ENCODE measurements around the gene CLCNKB. TPM values are rescaled to one million over a fixed set of nuclear protein-coding genes. Genes with fewer than 3 reads are reported as not detected.
A peak's percentile ranks its signal among the peaks of the same experiment; 100 is the strongest.

CLCNKB gene
- total and polyA plus RNA-seq, 2 of the 13 experiments (the other 11 are each of a cell fraction or from before 2014, with no cell fraction given) = 0.04 TPM; not detected in 1

DNA sequence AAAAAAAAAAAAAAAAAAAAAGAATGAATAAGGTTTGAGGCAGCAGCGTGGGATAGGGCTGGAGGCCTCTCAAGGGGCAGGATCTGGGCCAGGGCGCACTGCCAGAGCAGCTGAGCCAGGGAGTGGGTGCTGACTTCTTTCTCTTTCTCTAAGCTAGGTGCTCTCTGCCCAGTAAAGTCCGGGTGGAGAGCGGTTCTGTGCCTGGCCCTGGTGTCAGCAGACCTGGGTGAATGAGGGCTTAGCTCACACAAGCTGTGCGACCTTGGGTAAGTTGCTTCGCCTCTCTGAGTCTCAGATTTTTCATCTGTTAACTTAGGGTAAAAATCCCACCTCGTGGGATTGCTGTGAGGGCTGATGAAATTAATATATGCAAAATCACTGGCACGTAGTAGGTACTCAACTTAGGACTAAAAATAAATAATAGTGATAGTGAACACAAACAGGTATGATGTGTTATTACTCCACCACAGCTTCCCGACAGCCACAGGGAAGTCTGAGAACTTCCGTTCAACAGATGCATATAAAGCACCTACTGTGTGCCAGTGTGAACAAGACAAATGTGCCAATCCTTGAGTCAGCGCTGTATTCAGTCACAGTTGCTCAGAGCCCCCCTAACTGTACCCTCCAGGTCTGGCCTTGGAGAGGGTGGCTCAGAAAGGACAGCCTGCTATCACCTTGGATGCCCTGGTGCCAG, 31.9 kb downstream of the CLCNKB start:
- Histone ChIP-seq H3K4me2 (ENCODE audit: low read depth, low read length) (no peak overlapping the region), H3K9ac (ENCODE audit: insufficient read depth, low read depth, low read length) (no peak overlapping the region), H3K4me3 (replicated peaks in 1 of 3; ENCODE audit: insufficient read depth in 1 of 3, low read depth in 2 of 3, low read length in 3 of 3) (no peak overlapping the region), H3K9me3 (ENCODE audit: low read length) (no peaks in the 10 kb centered on the region), H3K27ac (ENCODE audit: extremely low read length, insufficient read depth, low read length) (no peak overlapping the region), H2AFZ (ENCODE audit: low read length) (no peak overlapping the region), H3K4me1 (ENCODE audit: insufficient read depth, low read length) (peaks cover 52% of the 10 kb centered on the region), H3K36me3 (replicated peaks in 1 of 2; ENCODE audit: control insufficient read depth in 1 of 2, insufficient read depth in 2 of 2, low read length in 2 of 2) (no peaks in the 10 kb centered on the region), H3K79me2 (ENCODE audit: insufficient read depth, low read length) (no peaks in the 10 kb centered on the region), H4K20me1 (ENCODE audit: insufficient read depth, low read length) (no peaks in the 10 kb centered on the region), H3K27me3 (ENCODE audit: control insufficient read depth in 1 of 2, insufficient read depth in 2 of 2, low read length in 2 of 2) (peaks cover 3 to 51% of the 10 kb centered on the region in 2 experiments)
- ChIA-PET CTCF (ENCODE audit: low intra/inter-chr PET ratio, low total read pairs) (interaction anchor here (1.3 kb wide), 1 partner anchor 112 kb away, joined by 4 read pairs; no protein-coding TSS in a partner anchor), POLR2A (no interaction called here)
- intact Hi-C loops (cut with micrococcal nuclease; ENCODE audit: unreplicated experiment) = loop anchor here (10.0 kb wide), 1 partner anchor 69 kb away; no protein-coding TSS in a partner anchor
- in situ Hi-C loops (cut with HindIII; ENCODE audit: extremely low pct_ligation_motif_present, low pct_unique_long_range_greater_than_20kb) = loop anchor here (5.0 kb wide), 2 partner anchors 107 to 167 kb away; no protein-coding TSS in a partner anchor
- WGBS (ENCODE audit: low lambda C conversion rate) = 30% methylated on average over 9 of the region's 11 CpGs
- BruUV-seq (replicated peaks) = no TSS peak
- TF ChIP-seq KMT2B (CRISPR knock-in tag; IDR thresholded peaks at IDR 0.05) (no peak), ZNF850 (CRISPR knock-in tag; conservative IDR thresholded peaks at IDR 0.05) (no peak), PRDM4 (CRISPR knock-in tag; IDR thresholded peaks at IDR 0.05; ENCODE audit: borderline replicate concordance) (no peak), ZNF430 (CRISPR knock-in tag; IDR thresholded peaks at IDR 0.05) (no peak), TARDBP (CRISPR knock-in tag; IDR thresholded peaks at IDR 0.05) (no peak), MTF1 (CRISPR knock-in tag; IDR thresholded peaks at IDR 0.05) (no peak), GATAD1 (CRISPR knock-in tag; IDR thresholded peaks at IDR 0.05) (no peak), PLRG1 (conservative IDR thresholded peaks at IDR 0.05) (no peak), ZNF574 (CRISPR knock-in tag; IDR thresholded peaks at IDR 0.05) (no peak), WIZ (CRISPR knock-in tag; IDR thresholded peaks at IDR 0.05) (no peak), ZNF768 (CRISPR knock-in tag; IDR thresholded peaks at IDR 0.05) (peak; percentile 90), FOXA3 (CRISPR knock-in tag; IDR thresholded peaks at IDR 0.05) (no peak), HNF4A (CRISPR knock-in tag; IDR thresholded peaks at IDR 0.05) (no peak), ZKSCAN1 (IDR thresholded peaks at IDR 0.05; ENCODE audit: low read length) (peak; percentile 94; the same call in 1 of the 2 replicates), KAT2B (IDR thresholded peaks at IDR 0.05; ENCODE audit: borderline replicate concordance, low read depth, low read length) (no peak)
- TF ChIP-seq, protein P1, sequence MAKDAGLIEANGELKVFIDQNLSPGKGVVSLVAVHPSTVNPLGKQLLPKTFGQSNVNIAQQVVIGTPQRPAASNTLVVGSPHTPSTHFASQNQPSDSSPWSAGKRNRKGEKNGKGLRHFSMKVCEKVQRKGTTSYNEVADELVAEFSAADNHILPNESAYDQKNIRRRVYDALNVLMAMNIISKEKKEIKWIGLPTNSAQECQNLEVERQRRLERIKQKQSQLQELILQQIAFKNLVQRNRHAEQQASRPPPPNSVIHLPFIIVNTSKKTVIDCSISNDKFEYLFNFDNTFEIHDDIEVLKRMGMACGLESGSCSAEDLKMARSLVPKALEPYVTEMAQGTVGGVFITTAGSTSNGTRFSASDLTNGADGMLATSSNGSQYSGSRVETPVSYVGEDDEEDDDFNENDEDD (CRISPR knock-in tag; IDR thresholded peaks at IDR 0.05; ENCODE audit: borderline replicate concordance) = no peak
- TF ChIP-seq, protein P2, sequence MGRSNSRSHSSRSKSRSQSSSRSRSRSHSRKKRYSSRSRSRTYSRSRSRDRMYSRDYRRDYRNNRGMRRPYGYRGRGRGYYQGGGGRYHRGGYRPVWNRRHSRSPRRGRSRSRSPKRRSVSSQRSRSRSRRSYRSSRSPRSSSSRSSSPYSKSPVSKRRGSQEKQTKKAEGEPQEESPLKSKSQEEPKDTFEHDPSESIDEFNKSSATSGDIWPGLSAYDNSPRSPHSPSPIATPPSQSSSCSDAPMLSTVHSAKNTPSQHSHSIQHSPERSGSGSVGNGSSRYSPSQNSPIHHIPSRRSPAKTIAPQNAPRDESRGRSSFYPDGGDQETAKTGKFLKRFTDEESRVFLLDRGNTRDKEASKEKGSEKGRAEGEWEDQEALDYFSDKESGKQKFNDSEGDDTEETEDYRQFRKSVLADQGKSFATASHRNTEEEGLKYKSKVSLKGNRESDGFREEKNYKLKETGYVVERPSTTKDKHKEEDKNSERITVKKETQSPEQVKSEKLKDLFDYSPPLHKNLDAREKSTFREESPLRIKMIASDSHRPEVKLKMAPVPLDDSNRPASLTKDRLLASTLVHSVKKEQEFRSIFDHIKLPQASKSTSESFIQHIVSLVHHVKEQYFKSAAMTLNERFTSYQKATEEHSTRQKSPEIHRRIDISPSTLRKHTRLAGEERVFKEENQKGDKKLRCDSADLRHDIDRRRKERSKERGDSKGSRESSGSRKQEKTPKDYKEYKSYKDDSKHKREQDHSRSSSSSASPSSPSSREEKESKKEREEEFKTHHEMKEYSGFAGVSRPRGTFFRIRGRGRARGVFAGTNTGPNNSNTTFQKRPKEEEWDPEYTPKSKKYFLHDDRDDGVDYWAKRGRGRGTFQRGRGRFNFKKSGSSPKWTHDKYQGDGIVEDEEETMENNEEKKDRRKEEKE (IDR thresholded peaks at IDR 0.05) = no peak
- DNase-seq (ENCODE audit: low spot score) (no peak), ATAC-seq (no peak), FAIRE-seq (no peak)

Measured in HepG2 (cell line).